IMR-90 (cell line): ENCODE results near the gene ATP13A2. TPM values are rescaled to one million over a fixed set of nuclear protein-coding genes. Genes with fewer than 3 reads are reported as not detected.

Experiments
- ATAC-seq: fragments of 200-7000 bp; cut with Tn5 transposase; 2 replicates; pipeline ENCODE4 v1.9.1; 2020; ENCODE audit warnings: low read depth, mild to moderate bottlenecking, moderate library complexity
- BruUV-seq: library from RNA; stranded (reverse); fragments of 400-500 nt; replicated peaks from 2 replicates; lab custom pipeline; 2021; lab: Mats Ljungman, UMichigan
- CTCF ChIA-PET: fragments of 300-600 bp; formaldehyde crosslinking; extraction: SDS; loops from one replicate; lab custom pipeline; 2021; ENCODE audit warnings: antibody characterized with exemption; lab: Yijun Ruan, JAX
- POLR2A ChIA-PET: fragments of 300-600 bp; sonication (Branson Sonifier 250); formaldehyde crosslinking; loops from one replicate; lab custom pipeline; 2022; ENCODE audit warnings: antibody characterized with exemption; ENCODE audit not compliant: unreplicated experiment; lab: Charles Lee
- DNase-seq: peaks from one replicate; pipeline ENCODE4 v3.0.0; 2013
- H2AFZ ChIP-seq: replicated peaks from 2 replicates; pipeline ENCODE3; 2013; ENCODE audit warnings: low read length, mild to moderate bottlenecking; ENCODE audit not compliant: poor library complexity
- H2AK5ac ChIP-seq: 2 replicates; pipeline ENCODE4 v1.6.1; 2013; ENCODE audit warnings: low read depth, low read length, inconsistent platforms
- H2AK9ac ChIP-seq: replicated peaks from 2 replicates; pipeline ENCODE3; 2013; ENCODE audit warnings: mild to moderate bottlenecking, low read depth, low read length, moderate library complexity; ENCODE audit not compliant: poor library complexity
- H2BK120ac ChIP-seq: 2 replicates; pipeline ENCODE4 v1.6.1; 2013; ENCODE audit warnings: low read depth, low read length, inconsistent platforms
- H2BK15ac ChIP-seq: 3 replicates; pipeline ENCODE4 v1.6.1; 2013; ENCODE audit warnings: low read depth, low read length, inconsistent platforms
- H2BK20ac ChIP-seq: 2 replicates; pipeline ENCODE4 v1.6.1; 2013; ENCODE audit warnings: low read depth, mild to moderate bottlenecking, inconsistent platforms, low read length, moderate library complexity
- H2BK5ac ChIP-seq: 2 replicates; pipeline ENCODE4 v1.6.1; 2013; ENCODE audit warnings: mild to moderate bottlenecking, low read depth, low read length, inconsistent platforms; ENCODE audit not compliant: poor library complexity, severe bottlenecking
- H3K14ac ChIP-seq: replicated peaks from 2 replicates; pipeline ENCODE4 v1.6.1; 2013; ENCODE audit warnings: low read depth, low read length, inconsistent platforms
- H3K18ac ChIP-seq: 2 replicates; pipeline ENCODE4 v1.6.1; 2013; ENCODE audit warnings: low read depth, low read length, control low read depth
- H3K23ac ChIP-seq: 2 replicates; pipeline ENCODE4 v1.6.1; 2013; ENCODE audit warnings: low read depth, low read length, inconsistent platforms
- H3K27ac ChIP-seq: 2 replicates; pipeline ENCODE4 v1.5.1; 2013; ENCODE audit warnings: mild to moderate bottlenecking, control low read depth, low read length; ENCODE audit not compliant: insufficient read depth
- H3K27me3 ChIP-seq: 2 replicates; pipeline ENCODE4 v1.6.1; 2013; ENCODE audit warnings: low read length; ENCODE audit not compliant: control insufficient read depth, insufficient read depth
- H3K36me3 ChIP-seq: 2 replicates; pipeline ENCODE4 v1.6.1; 2013; ENCODE audit warnings: low read length, mixed read lengths; ENCODE audit not compliant: control insufficient read depth, insufficient read depth
- H3K4ac ChIP-seq: 2 replicates; pipeline ENCODE4 v1.6.1; 2013; ENCODE audit warnings: low read depth, low read length, inconsistent platforms
- H3K4me1 ChIP-seq: 2 replicates; pipeline ENCODE4 v1.6.1; 2013; ENCODE audit warnings: low read length, mixed read lengths; ENCODE audit not compliant: control insufficient read depth, insufficient read depth
- H3K4me2 ChIP-seq: 2 replicates; pipeline ENCODE4 v1.6.1; 2013; ENCODE audit warnings: low read depth, mild to moderate bottlenecking, control low read depth, low read length, moderate library complexity
- H3K4me3 ChIP-seq: 2 replicates; pipeline ENCODE4 v1.5.1; 2013; ENCODE audit warnings: low read depth, mild to moderate bottlenecking, control low read depth, low read length, moderate library complexity; ENCODE audit not compliant: insufficient read depth
- H3K56ac ChIP-seq: 2 replicates; pipeline ENCODE4 v1.6.1; 2013; ENCODE audit warnings: low read length, inconsistent platforms; ENCODE audit not compliant: insufficient read depth; ENCODE audit errors: extremely low read depth
- H3K79me1 ChIP-seq, 2 experiments: 2 replicates each; pipeline ENCODE4 v1.6.1; 2013; ENCODE audit warnings: low read length in 2 of 2, inconsistent platforms in 1 of 2, low read depth in 1 of 2
- H3K9ac ChIP-seq: 2 replicates; pipeline ENCODE4 v1.6.1; 2013; ENCODE audit warnings: low read depth, low read length, control low read depth
- H3K9me1 ChIP-seq: 2 replicates; pipeline ENCODE4 v1.6.1; 2013; ENCODE audit warnings: low read length, inconsistent platforms; ENCODE audit not compliant: insufficient read depth
- H3K9me3 ChIP-seq: 2 replicates; pipeline ENCODE4 v1.6.1; 2013; ENCODE audit warnings: low read length; ENCODE audit not compliant: control insufficient read depth, insufficient read depth
- H4K20me1 ChIP-seq: 2 replicates; pipeline ENCODE4 v1.6.1; 2013; ENCODE audit warnings: low read length, inconsistent platforms; ENCODE audit not compliant: insufficient read depth
- H4K5ac ChIP-seq: 2 replicates; pipeline ENCODE4 v1.6.1; 2013; ENCODE audit warnings: mild to moderate bottlenecking, low read depth, low read length, control low read depth
- H4K8ac ChIP-seq, 2 experiments: 2 replicates each; pipeline ENCODE4 v1.6.1; 2013; ENCODE audit warnings: low read depth in 2 of 2, low read length in 2 of 2, control low read depth in 1 of 2, inconsistent platforms in 1 of 2
- H4K91ac ChIP-seq: 2 replicates; pipeline ENCODE4 v1.6.1; 2013; ENCODE audit warnings: low read depth, low read length, inconsistent platforms; ENCODE audit not compliant: insufficient read depth
- CEBPB ChIP-seq: IDR thresholded peaks from 2 replicates; pipeline ENCODE4 v1.6.1; 2012; ENCODE audit warnings: low read depth, low read length, improper control_type of control experiment
- CHD1 ChIP-seq: IDR thresholded peaks from 2 replicates; pipeline ENCODE4 v1.6.1; 2012; ENCODE audit warnings: low read depth, low read length, improper control_type of control experiment
- CTCF ChIP-seq: conservative IDR thresholded peaks from 2 replicates; pipeline ENCODE4 v1.5.1; 2012; ENCODE audit warnings: mild to moderate bottlenecking, low read depth, low read length, improper control_type of control experiment
- MXI1 ChIP-seq: IDR thresholded peaks from 2 replicates; pipeline ENCODE4 v1.6.1; 2012; ENCODE audit warnings: low read depth, mild to moderate bottlenecking, low read length, moderate library complexity, borderline replicate concordance
- NFE2L2 ChIP-seq: fragments of 150-350 bp; IDR thresholded peaks from 2 replicates; pipeline ENCODE4 v1.6.1; 2016; ENCODE audit warnings: low read depth, mild to moderate bottlenecking, low read length
- SMC3 ChIP-seq: fragments of 150-350 bp; IDR thresholded peaks from 2 replicates; pipeline ENCODE4 v1.6.1; 2016; ENCODE audit warnings: low read depth, mild to moderate bottlenecking, antibody characterized with exemption, low read length, moderate library complexity
- USF2 ChIP-seq: fragments of 150-350 bp; IDR thresholded peaks from 2 replicates; pipeline ENCODE4 v1.6.1; 2017; ENCODE audit warnings: mild to moderate bottlenecking, antibody characterized with exemption, low read length, low read depth
- WGBS, 2 experiments: methylation state at CpG; one replicate each; pipeline versions ENCODE4 v1.1.5 to v1.1.7; 2013; ENCODE audit warnings: missing lambda C conversion rate in 2 of 2; ENCODE audit not compliant: insufficient read length in 1 of 2; ENCODE audit errors: extremely low coverage in 2 of 2; 5-methylcytosine and 5-hydroxymethylcytosine counted together
- dilution Hi-C: fragments of 300-500 bp; cut with HindIII; formaldehyde crosslinking; loops from one replicate; pipeline ENCODE4 v1.14.3; 2018; ENCODE audit warnings: low sequenced_read_pairs; ENCODE audit not compliant: unreplicated experiment
- in situ Hi-C: fragments of 300-500 bp; cut with MboI; formaldehyde crosslinking; loops from 3 replicates; pipeline ENCODE4 v1.14.3; 2019; ENCODE audit warnings: low sequenced_read_pairs, inconsistent platforms, mixed read lengths
- intact Hi-C: fragments of 100-400 bp; cut with micrococcal nuclease; formaldehyde crosslinking; loops from 2 replicates; pipeline ENCODE4 v1.10.0; 2022
- polyA plus RNA-seq, 3 experiments: library from polyadenylated mRNA; depleted of rRNA; stranded (reverse); fragments of >200 nt; gene quantifications; 2 replicates each; pipeline ENCODE4 v1.2.3, GENCODE V29; 2012; ENCODE audit warnings: low replicate concordance in 1 of 3
- total RNA-seq: library from RNA; depleted of rRNA; stranded (reverse); fragments of >200 nt; gene quantifications from 2 replicates; pipeline ENCODE4 v1.2.3, GENCODE V29; 2012
- TF ChIP-seq, protein P1 (sequence below): fragments of 150-350 bp; IDR thresholded peaks from 2 replicates; pipeline ENCODE4 v1.6.1; 2016; ENCODE audit warnings: low read depth, mild to moderate bottlenecking, low read length, moderate library complexity, borderline replicate concordance

Gene ATP13A2
- total and polyA plus RNA-seq, 2 of the 4 experiments (the other 2 are of a cell fraction) = 5.7 to 18.9 TPM

- no TSS peak for BruUV-seq
- peaks cover 5% of the 10 kb centered on the region for H3K36me3 ChIP-seq
- peaks cover 7 to 14% of the 10 kb centered on the region in 2 experiments; a peak in 3 of 4 replicates for H3K79me1 ChIP-seq
- H3K9me3 ChIP-seq = no peaks in the 10 kb centered on the region
- POLR2A ChIA-PET = no interaction called here
- dilution Hi-C loops = no loop called here
- TF ChIP-seq NFE2L2 = no peak
- TF ChIP-seq SMC3 = no peak
- TF ChIP-seq, protein P1, sequence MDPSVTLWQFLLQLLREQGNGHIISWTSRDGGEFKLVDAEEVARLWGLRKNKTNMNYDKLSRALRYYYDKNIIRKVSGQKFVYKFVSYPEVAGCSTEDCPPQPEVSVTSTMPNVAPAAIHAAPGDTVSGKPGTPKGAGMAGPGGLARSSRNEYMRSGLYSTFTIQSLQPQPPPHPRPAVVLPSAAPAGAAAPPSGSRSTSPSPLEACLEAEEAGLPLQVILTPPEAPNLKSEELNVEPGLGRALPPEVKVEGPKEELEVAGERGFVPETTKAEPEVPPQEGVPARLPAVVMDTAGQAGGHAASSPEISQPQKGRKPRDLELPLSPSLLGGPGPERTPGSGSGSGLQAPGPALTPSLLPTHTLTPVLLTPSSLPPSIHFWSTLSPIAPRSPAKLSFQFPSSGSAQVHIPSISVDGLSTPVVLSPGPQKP = no peak
- no peak for TF ChIP-seq CTCF
- TF ChIP-seq USF2 = no peak
- TF ChIP-seq MXI1 = no peak
- no peak for TF ChIP-seq CEBPB
- no peak for TF ChIP-seq CHD1
- no peak overlapping the region for H3K9ac ChIP-seq
- H2BK20ac ChIP-seq = no peak overlapping the region
- no peak for DNase-seq
- no peak overlapping the region for H3K56ac ChIP-seq
- H3K23ac ChIP-seq = no peak overlapping the region
- H3K27ac ChIP-seq = no peak overlapping the region
- intact Hi-C loops = no loop called here
- peaks cover 3% of the 10 kb centered on the region; the same call in 1 of the 2 replicates for H3K9me1 ChIP-seq
- H4K5ac ChIP-seq = no peak overlapping the region
- H2AFZ ChIP-seq = no peak overlapping the region
- no peak overlapping the region for H4K8ac ChIP-seq
- WGBS, 2 experiments = no CpG with 5 or more reads among the region's 4 CpGs
- no peak overlapping the region for H3K4me2 ChIP-seq
- in situ Hi-C loops = no loop called here
- no peak overlapping the region for H2BK5ac ChIP-seq
- H3K18ac ChIP-seq = no peak overlapping the region
- H3K4me3 ChIP-seq = no peak overlapping the region
- H3K4ac ChIP-seq = no peak overlapping the region
- ATAC-seq = no peak
- no peak overlapping the region for H2AK9ac ChIP-seq
- no peak overlapping the region for H2BK120ac ChIP-seq
- H2BK15ac ChIP-seq = no peak overlapping the region
- H3K14ac ChIP-seq = no peak overlapping the region
- no peak overlapping the region for H2AK5ac ChIP-seq
- CTCF ChIA-PET = no interaction called here
- H3K4me1 ChIP-seq = peaks cover 7% of the 10 kb centered on the region
- H4K20me1 ChIP-seq = peaks cover 13% of the 10 kb centered on the region; the same call in 1 of the 2 replicates
- H3K27me3 ChIP-seq = no peaks in the 10 kb centered on the region
- H4K91ac ChIP-seq = no peak overlapping the region
Observed at GRCh38 chr1:17009706-17010105, 2.0 kb downstream of the ATP13A2 start.
